HG03520 (cell line): ENCODE measurements around the gene ACTN1.

ENCODE experiments used
- ATAC-seq: cut with Tn5 transposase; IDR thresholded peaks from one replicate; pipeline ENCODE4 v1.9.1; 2021; ENCODE audit warnings: mild to moderate bottlenecking, moderate library complexity; ENCODE audit not compliant: unreplicated experiment

Gene ACTN1

GRCh38 chr14:68951800-68952530, 27.1 kb downstream of the ACTN1 start:
- no peak for ATAC-seq

DNA sequence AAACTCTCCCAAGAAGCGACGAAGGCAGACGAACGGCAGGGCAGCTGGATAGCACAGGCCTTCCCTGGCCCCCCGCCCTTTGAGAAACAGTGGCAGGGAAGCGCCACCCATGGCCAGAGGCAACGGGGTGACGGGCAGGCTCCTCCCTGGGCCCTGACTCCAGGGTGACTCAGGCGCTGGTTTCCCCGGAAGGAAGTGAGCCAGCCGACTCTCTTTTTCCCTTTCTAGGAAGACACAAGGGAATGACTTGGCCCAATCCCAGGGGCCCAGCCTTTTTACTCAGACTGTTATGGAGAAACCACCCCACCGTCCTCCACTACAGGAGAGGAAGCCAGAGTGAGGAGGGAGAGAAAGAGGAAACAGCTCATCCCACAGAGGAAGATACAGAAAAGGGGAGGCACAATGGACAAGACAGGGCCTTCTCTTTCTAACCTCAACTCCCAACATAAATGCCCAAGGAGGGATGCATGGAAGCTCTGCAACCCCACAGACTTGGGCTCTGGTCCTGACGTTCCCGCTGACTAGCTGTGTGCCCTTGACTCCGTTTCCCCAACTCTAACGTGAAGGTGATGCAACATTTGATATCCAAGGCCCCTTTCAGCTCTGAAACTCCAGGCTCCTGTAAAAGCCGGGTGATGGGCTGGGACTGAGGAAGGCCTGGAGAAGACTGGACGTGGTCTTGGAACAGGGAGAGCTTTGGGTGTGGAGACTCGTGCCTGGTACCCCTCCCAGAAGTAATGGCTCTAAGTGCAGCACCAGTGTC, 27.9 kb downstream of the ACTN1 start:
- no peak for ATAC-seq

DNA sequence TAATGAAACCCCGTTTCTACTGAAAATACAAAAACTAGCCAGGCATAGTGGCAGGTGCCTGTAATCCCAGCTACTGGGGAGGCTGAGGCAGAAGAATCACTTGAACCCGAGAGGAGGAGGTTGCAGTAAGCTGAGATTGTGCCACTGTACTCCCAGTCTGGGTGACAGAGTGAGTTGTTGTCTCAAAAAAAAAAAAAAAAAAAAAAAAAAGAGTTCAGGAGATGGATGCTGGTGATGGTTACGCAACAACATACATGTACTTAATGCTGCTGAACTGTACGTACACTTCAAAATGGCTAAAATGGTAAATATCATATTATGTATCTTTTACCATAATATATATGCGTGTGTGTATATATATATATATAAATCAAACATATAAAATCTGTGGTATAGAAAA, 29.0 kb downstream of the ACTN1 start:
- ATAC-seq, result no peak

GRCh38 chr14:68949601-68949965, 29.5 kb downstream of the ACTN1 start:
- no peak for ATAC-seq

DNA sequence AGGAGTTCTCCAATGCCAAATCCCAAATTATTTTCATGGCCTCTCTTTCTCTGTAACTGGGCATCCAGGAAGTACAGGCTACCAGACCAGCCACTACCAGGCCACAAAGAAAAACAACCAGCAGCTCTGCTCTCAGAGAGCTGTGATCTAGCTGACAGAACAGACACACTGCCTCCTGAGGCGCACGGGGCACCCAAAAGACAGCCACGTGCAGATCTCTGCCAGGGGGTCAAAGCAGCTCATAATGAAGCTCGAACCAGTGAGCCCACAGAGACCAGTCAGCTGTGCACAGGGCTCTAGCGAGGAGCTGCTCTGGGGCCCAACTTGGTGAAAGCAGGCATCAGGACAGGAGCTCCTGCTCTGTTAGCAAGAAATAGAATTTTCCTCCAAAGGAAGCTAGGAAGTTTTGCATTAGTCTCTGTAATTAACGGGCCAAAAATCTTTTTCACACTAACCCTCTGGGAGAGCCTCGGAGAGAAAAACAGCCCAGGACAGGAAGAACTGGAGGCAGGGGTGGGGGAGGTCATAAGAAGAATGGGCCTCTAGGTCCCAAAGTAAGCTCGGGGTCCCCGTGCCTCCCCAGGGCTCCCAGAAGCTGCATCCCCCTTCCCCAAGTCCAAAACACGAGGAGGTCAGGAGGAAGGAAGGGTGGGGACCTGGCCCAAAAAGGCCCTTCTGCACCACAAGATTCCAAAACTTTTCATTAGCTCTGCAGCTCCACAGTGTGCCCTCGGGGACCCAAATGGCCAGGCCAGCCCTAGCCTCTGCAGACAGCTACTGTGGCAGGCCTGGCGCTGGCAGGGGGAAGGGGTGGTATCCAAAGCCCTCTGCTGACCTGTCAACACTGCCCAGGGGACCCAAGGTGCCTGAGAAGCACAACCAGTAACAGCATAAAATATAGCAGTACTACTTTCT, 30.2 kb downstream of the ACTN1 start:
- ATAC-seq, result no peak

DNA sequence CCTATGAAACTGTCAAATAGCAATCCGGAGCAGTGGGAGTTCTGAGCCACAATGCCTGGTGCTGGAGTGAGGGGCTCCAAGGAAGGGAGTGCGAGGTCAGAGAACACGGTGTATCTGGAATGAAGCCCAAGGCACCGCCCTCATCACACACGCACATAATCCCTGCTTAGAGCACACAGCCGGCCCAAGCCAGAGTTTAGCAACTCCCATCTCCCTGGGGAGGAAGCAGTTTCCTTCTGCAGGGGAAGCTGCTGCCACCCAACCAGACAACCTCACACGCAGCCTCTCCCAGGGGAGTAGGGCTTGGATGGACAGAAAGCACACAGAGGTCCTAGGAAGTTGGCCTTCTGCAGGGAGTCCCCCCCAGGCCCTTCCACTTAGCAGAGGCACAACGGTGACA, 31.3 kb downstream of the ACTN1 start:
- no peak for ATAC-seq

GRCh38 chr14:68946489-68946822, 32.6 kb downstream of the ACTN1 start:
- no peak for ATAC-seq

- ATAC-seq, result no peak
These were observed 33.3 kb downstream of the ACTN1 start for GRCh38 chr14:68945585-68946488.

GRCh38 chr14:68945190-68945584, 33.9 kb downstream of the ACTN1 start:
- no peak for ATAC-seq

GRCh38 chr14:68944162-68944561, 34.9 kb downstream of the ACTN1 start:
- ATAC-seq, result no peak

- no peak for ATAC-seq
These were observed 36.0 kb downstream of the ACTN1 start for GRCh38 chr14:68943107-68943506.

DNA sequence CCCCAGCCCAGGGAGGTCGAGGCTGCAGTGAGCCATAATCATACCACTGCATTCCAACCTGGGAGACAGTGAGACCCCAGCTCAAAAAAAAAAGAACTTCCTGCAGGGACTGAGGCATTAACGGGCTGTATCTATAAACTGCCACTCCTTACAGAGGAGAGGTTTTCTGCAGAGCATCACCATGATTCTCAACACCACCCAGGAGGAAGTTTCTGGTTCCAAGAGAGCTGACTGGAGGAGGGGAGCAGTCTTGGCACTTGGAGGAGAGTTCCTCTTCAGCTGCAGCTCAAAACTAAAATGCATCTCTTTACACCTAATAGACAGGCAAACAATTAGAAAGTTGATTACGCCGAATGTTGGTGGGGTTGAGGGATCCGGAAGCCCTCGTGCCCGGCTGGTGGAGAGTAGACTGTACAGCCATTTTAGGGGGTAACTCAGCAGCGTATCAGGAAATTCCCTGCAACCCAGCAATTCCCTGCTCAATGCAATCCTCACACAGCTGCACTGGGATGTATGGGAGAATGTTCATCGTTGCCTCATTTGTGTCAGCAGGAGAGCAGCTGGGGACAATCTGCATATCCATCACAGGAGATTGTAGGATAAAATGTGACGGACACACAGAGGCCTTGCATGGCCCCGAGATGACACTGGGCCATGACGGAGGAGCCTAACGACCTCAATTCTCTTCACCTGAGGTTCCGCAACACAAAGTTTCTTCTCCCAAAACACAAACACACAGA, 36.6 kb downstream of the ACTN1 start:
- ATAC-seq, result no peak

DNA sequence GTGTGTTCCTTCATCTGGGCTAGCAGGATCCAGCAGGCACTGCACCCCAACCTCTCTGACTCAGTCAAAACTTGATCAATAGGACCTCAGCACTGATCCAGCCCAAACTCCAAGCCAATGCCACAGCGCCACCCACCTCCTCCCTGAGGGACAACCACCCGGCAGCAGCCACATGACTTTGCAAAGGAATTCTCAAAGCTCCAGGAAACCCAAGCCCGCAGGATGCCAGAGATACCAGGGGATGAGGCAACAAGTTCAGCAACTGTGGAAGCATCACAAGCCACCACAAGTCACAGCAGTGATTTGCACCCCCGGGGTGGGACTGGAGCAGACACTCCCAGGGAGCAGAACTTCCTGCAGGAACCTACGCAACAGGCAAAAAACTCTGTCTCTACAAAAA, 37.3 kb downstream of the ACTN1 start:
- ATAC-seq, result no peak

DNA sequence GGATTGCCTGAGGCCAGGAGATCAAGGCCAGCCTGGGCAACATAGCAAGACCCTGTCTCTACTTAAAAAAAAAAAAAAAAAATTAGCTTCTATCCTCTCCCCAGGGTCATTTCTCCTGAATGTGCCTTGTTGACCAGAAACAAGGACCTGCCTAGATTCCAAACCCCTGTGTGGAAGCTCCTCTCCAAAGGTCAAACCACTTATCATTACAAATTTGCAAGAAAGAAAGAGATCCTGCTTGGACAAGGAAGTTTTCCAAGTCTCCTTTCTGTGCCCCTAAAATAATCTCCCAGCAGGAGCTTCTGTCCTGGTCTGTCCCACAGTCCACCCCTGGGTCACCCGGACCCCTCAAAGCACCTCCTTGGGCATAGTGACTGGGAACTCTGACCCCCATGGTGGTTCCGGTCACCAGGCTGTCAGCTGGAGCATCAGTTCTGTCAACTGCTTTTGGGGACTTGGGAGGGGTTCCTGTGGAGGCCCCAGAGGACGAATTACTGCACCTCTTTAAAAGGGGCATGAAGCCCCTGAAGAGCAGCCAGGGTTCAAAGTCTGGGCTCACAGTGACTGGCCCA, 38.4 kb downstream of the ACTN1 start:
- no peak for ATAC-seq

GRCh38 chr14:68939893-68940613, 39.0 kb downstream of the ACTN1 start:
- no peak for ATAC-seq

- ATAC-seq, result no peak
These were observed 39.8 kb downstream of the ACTN1 start for GRCh38 chr14:68939181-68939892.

GRCh38 chr14:68938271-68939150, 40.6 kb downstream of the ACTN1 start:
- ATAC-seq, result no peak
